Measurements from ENCODE around the gene CHMP1B. TPM values are rescaled to one million over a fixed set of nuclear protein-coding genes. Genes with fewer than 3 reads are reported as not detected.
"Not testable (repeated sequence)": the region's sequence is repeated elsewhere in the genome, so short reads cannot be mapped to it uniquely, and the experiment has no call there.

Gene CHMP1B
- total RNA-seq, 1 donor from 2014 or later = 26.8 TPM

DNA sequence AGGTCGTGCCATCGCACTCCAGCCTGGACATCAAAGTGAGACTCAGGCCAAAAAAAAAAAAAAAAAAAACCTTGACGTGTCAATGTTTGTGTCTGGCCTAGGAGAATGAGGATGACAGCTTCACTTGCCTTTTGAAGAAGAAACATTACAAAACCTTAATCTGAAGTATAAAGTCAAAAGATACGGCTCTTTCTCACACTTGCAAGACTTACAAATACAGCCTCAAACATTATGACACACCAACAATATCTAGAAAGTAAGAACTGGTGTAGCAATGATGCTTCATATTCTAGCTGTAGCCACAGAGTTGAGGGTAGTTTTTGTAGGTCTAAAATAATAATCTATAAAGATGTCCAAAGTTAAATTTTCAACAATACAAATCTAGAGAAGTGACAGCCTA, 31.4 kb downstream of the CHMP1B start:
- intact Hi-C loops (cut with micrococcal nuclease) = no loop called here
- no peaks in the 10 kb centered on the region for H3K9me3 Mint-ChIP-seq
- no peak overlapping the region for H3K4me3 Mint-ChIP-seq
- no peaks in the 10 kb centered on the region for H3K4me1 Mint-ChIP-seq (ENCODE audit: low read depth)
- H3K27ac Mint-ChIP-seq = no peak overlapping the region
- peaks cover 11% of the 10 kb centered on the region for H3K36me3 Mint-ChIP-seq (ENCODE audit: low read depth)
- no peak for DNase-seq (ENCODE audit: low spot score)
- no peaks in the 10 kb centered on the region for H3K27me3 Mint-ChIP-seq (ENCODE audit: insufficient read depth)

DNA sequence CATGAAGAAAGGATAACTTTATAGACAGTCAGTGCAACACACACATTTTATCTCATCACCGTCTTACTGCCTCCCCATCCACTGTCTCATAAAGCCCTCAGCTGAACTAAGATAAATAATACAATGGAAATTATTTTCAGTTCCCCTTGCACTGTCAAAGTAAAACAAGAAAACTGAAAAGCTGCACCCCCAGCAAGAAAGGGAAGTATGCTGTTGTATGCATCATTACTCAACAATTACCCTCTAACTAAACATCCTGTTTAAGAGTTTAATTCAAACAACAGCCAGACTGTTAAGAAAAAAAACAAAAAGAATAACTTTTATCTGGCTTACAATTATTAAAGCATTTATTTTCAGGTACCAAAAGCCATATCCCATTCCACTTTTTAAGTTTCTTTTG, 31.9 kb downstream of the CHMP1B start:
- Mint-ChIP-seq H3K27me3 (ENCODE audit: insufficient read depth) (no peaks in the 10 kb centered on the region), H3K4me3 (no peak overlapping the region), H3K36me3 (ENCODE audit: low read depth) (peaks cover 11% of the 10 kb centered on the region), H3K9me3 (no peaks in the 10 kb centered on the region), H3K27ac (no peak overlapping the region), H3K4me1 (ENCODE audit: low read depth) (no peaks in the 10 kb centered on the region)
- DNase-seq (ENCODE audit: low spot score) = no peak
- intact Hi-C loops (cut with micrococcal nuclease) = no loop called here

DNA sequence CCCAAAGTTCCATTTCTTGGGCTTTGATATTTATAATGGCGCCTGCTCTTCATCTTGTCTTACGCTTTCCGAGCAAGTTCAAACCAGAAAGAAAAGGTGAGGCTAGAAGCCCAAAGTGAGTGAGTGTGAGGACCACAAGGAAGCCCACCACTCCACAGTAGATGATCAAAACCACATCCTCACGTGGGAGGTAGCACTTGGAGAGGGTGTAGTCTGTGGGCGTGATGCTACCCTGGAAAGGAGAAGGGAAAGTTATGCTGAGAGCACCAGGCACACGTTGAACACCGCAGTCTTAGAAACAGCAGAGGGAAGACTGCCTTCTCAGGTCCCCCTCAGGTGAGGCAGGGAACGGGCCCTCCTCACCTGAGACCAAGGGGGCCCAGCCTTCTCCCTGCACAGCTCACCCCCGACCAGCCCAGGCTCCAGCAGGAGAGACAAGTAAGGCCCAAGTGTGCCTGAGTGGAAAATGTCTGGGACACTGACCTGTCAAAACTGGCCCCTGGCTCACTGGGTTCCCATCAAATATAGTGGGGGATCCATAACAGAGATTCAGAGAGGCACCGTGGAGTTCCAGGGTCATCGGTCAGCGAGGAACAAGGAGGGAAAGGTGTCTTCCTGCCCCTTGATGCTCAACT, 33.3 kb downstream of the CHMP1B start:
- no peaks in the 10 kb centered on the region for H3K4me1 Mint-ChIP-seq (ENCODE audit: low read depth)
- intact Hi-C loops (cut with micrococcal nuclease) = no loop called here
- no peak overlapping the region for H3K27ac Mint-ChIP-seq
- H3K4me3 Mint-ChIP-seq = no peak overlapping the region
- no peak for DNase-seq (ENCODE audit: low spot score)
- H3K27me3 Mint-ChIP-seq (ENCODE audit: insufficient read depth) = no peaks in the 10 kb centered on the region
- peaks cover 18% of the 10 kb centered on the region for H3K36me3 Mint-ChIP-seq (ENCODE audit: low read depth)
- H3K9me3 Mint-ChIP-seq = no peaks in the 10 kb centered on the region

DNA sequence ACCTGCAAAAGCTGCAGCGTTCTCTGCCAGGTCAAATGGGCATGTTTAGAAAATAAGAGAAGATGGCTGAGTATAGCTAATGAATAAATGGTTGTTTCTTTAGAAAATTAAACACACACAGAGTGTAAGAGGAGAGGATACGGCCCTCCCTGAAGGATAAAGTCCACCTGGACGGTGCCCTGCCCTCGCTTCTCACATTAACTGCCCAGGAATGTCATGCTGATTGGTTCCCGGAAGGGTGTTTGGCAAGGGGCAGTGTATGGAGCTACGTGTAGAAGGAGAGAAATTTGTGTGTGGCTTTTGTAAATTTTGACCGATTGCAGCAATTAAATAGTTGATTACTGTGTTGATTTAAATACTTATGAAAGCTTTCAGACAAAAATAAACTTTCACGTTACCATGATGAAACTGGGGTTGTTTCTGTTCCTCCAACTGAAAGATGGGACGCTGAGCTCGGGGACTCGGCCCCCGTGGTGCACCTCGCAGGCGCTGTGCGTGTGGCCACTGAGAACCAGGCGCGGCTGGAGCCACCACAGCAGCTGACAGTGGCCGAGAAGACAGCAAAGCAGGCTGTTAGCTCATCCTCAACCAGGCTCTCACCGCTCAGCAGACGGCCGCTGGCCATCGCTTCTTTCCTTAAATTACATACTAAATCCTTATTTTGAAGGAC, 34.2 kb downstream of the CHMP1B start:
- Mint-ChIP-seq H3K36me3 (ENCODE audit: low read depth) (peaks cover 21% of the 10 kb centered on the region), H3K27ac (no peak overlapping the region), H3K4me3 (no peak overlapping the region), H3K27me3 (ENCODE audit: insufficient read depth) (no peaks in the 10 kb centered on the region), H3K4me1 (ENCODE audit: low read depth) (no peaks in the 10 kb centered on the region), H3K9me3 (no peaks in the 10 kb centered on the region)
- DNase-seq (ENCODE audit: low spot score) = no peak
- intact Hi-C loops (cut with micrococcal nuclease) = no loop called here

DNA sequence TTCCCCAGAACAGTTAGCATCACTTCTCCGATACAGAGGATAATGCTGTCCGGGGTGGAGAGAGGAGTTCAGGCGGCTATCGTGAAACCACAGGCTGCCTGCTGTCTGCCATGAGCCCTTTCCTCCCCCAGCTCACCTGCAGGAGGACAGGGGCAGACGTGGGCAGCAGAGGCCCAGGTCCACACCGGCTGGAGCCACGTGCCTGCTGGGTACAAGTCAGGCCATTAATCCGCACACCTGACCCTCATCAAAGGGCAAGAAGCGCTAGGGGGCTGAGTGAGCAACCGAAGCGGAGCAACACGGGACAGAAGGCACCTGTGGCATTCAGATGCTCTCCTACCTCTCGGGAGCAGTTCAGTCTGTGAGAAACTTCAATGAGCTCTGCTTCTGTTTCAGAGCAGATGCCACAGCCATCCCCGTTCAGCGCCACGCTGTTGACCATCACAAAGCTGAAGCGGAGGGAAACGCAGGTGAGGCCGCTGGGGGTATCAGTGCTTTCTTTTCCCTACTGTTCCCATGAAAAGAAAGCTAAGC, 35.4 kb downstream of the CHMP1B start:
- Mint-ChIP-seq H3K4me1 (ENCODE audit: low read depth) (no peaks in the 10 kb centered on the region), H3K27me3 (ENCODE audit: insufficient read depth) (no peaks in the 10 kb centered on the region), H3K36me3 (ENCODE audit: low read depth) (peaks cover 27% of the 10 kb centered on the region), H3K9me3 (no peaks in the 10 kb centered on the region), H3K27ac (no peak overlapping the region), H3K4me3 (no peak overlapping the region)
- DNase-seq (ENCODE audit: low spot score) = no peak
- intact Hi-C loops (cut with micrococcal nuclease) = no loop called here

DNA sequence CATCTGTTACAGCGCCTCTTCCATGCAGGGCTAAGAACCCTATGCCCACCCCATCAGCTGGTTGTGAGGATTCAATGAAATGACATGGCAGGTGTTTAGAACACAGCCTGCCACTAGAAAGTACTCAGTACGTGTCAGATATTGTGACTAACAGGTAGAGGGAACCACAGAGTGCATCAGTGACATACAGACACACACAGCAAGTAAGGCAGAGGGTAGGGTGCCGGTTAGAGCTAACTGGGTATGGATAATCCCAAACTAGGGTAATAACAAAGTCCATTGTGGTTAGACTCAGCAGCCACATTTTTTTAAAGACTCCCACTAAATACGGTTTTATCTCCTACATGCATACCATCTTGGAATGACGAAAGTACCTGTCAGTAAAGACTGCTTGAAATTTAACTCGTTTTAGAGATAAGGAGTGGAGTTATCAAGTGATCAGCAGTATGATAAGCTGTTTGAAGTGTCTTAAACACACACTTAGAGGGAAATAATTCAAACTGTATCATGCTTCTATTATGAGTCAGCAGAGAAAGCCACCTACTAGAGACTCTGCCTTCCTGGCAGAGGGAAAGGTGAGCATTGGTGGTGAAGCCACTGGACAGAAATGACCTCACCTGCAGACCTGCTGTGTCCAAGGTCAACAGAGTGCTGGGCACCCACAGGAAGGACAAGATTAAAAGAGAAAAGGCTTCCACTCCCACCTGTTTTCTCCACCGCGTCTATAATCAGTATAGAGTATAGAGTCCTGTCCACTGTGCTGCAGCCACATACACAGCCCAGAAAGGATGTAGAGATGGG, 36.3 kb downstream of the CHMP1B start:
- intact Hi-C loops (cut with micrococcal nuclease) = no loop called here
- Mint-ChIP-seq H3K36me3 (ENCODE audit: low read depth) (peaks cover 28% of the 10 kb centered on the region), H3K27me3 (ENCODE audit: insufficient read depth) (no peaks in the 10 kb centered on the region), H3K27ac (no peak overlapping the region), H3K4me3 (no peak overlapping the region), H3K9me3 (no peaks in the 10 kb centered on the region), H3K4me1 (ENCODE audit: low read depth) (no peaks in the 10 kb centered on the region)
- DNase-seq (ENCODE audit: low spot score) = no peak

DNA sequence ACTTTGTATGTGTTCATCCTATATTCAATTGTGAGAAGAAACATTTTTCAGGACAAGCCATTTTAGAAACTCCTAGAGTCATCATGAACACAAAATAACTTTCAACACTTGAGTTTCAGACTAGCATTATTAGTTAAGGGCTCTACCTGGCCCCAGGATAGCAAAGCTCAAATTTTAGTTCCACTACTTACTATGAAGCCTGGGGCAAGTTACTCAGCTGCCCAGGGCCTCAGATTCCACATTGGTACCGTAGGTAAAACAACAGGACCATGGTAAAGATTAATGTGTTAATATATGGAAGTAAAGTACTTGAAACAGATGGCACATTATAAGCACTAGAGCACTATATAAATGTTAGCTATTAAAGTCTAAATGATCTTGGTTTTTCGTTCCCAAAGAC, 37.5 kb downstream of the CHMP1B start:
- H3K36me3 Mint-ChIP-seq (ENCODE audit: low read depth) = peaks cover 35% of the 10 kb centered on the region

DNA sequence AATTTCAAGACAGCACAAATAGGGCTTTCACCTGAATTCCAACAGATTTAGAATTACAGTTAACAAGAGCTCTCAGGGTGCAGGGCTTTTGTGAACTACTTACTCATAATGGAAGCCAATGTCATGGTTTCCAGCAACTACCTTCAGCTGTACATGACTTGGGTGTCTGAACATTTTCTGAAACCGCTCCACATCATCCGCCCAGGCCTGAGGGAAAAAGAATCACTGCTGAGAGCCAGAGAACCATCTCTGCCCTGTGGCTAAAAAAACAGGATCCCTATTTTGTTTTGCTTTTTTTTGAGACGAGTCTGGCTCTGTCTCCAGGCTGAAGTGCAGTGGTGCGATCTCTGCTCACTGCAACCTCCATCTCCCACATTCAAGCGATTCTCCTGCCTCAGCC, 38.1 kb downstream of the CHMP1B start:
- Mint-ChIP-seq H3K9me3 (no peaks in the 10 kb centered on the region), H3K36me3 (ENCODE audit: low read depth) (peaks cover 36% of the 10 kb centered on the region), H3K27me3 (ENCODE audit: insufficient read depth) (no peaks in the 10 kb centered on the region), H3K27ac (no peak overlapping the region), H3K4me1 (ENCODE audit: low read depth) (no peaks in the 10 kb centered on the region), H3K4me3 (no peak overlapping the region)
- intact Hi-C loops (cut with micrococcal nuclease) = no loop called here
- DNase-seq (ENCODE audit: low spot score) = no peak

More for the DNA sequence above, 37.5 kb downstream of the CHMP1B start:
- no peak overlapping the region for H3K27ac Mint-ChIP-seq
- H3K27me3 Mint-ChIP-seq (ENCODE audit: insufficient read depth) = no peaks in the 10 kb centered on the region
- intact Hi-C loops (cut with micrococcal nuclease) = no loop called here
- no peaks in the 10 kb centered on the region for H3K9me3 Mint-ChIP-seq
- no peaks in the 10 kb centered on the region for H3K4me1 Mint-ChIP-seq (ENCODE audit: low read depth)
- DNase-seq (ENCODE audit: low spot score) = no peak
- H3K4me3 Mint-ChIP-seq = no peak overlapping the region

DNA sequence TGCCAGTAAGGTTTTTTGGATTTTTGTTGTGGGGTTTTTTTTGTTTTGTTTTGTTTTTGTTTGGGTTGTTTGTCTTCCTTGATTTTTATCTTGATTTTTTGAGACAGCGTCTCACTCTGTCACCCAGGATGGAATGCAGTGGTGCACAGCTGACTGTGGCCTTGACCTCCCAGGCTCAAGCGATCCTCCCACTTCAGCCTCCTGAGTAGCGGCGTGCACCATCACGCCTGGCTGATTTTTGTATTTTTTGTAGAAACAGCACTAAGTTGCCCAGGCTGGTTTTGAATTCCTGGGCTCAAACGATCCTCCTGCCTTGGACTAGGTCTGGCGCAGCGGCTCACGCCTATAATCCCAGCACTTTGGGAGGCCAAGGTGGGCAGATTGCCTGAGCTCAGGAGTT, 40.5 kb downstream of the CHMP1B start:
- intact Hi-C loops (cut with micrococcal nuclease) = no loop called here
- Mint-ChIP-seq H3K27ac (no peak overlapping the region), H3K9me3 (no peaks in the 10 kb centered on the region), H3K27me3 (ENCODE audit: insufficient read depth) (no peaks in the 10 kb centered on the region), H3K4me3 (no peak overlapping the region), H3K36me3 (ENCODE audit: low read depth) (peaks cover 37% of the 10 kb centered on the region), H3K4me1 (ENCODE audit: low read depth) (no peaks in the 10 kb centered on the region)
- DNase-seq (ENCODE audit: low spot score) = no peak

DNA sequence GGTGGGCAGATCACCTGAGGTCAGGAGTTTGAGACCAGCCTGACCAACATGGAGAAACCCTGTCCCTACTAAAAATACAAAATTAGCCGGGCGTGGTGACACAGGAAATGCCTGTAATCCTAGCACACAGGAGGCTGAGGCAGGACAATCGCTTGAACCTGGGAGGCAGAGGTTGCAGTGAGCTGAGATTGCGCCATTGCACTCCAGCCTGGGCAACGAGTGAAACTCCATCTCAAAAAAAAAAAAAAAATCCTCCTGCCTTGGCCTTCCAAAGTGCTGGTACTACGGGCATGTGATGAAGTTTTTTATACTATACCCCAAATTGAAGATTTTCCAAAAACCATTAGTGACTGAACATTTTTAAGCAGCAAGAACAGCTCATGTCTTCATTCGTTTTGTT, 41.2 kb downstream of the CHMP1B start:
- H3K36me3 Mint-ChIP-seq (ENCODE audit: low read depth) = peaks cover 38% of the 10 kb centered on the region
- intact Hi-C loops (cut with micrococcal nuclease); DNase-seq (ENCODE audit: low spot score); H3K27ac Mint-ChIP-seq; H3K4me3 Mint-ChIP-seq; H3K9me3 Mint-ChIP-seq; H3K27me3 Mint-ChIP-seq (ENCODE audit: insufficient read depth); H3K4me1 Mint-ChIP-seq (ENCODE audit: low read depth): not testable (repeated sequence)

DNA sequence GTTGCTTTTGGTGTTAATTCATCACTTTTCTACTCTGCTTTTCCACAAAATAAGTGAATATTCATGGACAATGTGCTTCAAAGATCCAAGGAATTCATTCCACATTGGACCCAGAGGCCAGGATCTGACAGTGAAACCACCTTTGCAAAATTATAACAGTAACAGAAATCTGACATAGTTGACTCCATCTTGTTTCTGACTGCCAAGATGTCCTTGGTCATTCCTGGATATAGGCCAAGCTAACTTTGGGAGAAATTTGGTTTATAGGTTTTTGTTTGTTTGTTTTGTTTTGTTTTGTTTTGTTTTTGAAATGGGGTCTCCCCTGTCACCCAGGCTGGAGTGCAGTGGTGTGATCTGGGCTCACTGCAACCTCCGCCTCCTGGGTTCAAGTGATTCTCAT, 46.6 kb downstream of the CHMP1B start:
- Mint-ChIP-seq H3K4me1 (ENCODE audit: low read depth) (no peaks in the 10 kb centered on the region), H3K4me3 (no peak overlapping the region), H3K9me3 (no peaks in the 10 kb centered on the region), H3K27me3 (ENCODE audit: insufficient read depth) (no peaks in the 10 kb centered on the region), H3K36me3 (ENCODE audit: low read depth) (peaks cover 43% of the 10 kb centered on the region), H3K27ac (no peak overlapping the region)
- intact Hi-C loops (cut with micrococcal nuclease) = no loop called here
- DNase-seq (ENCODE audit: low spot score) = no peak

DNA sequence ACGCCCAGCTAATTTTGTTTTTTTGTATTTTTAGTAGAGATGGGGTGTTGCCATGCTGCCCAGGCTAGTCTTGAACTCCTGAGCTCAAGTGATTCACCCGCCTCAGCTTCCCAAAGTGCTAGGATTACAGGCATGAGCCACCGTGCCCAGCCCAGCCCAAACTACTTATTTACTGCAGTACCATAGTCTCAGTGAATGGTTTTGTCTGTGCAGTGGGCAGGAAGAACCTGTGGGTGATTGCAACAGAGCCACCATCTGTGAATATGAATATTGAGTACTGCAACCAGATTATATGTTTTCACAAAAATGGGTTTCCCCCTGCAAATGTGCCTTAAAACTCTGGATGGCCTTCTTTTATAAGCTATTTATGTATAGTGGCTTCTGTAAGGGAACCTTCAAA, 47.9 kb downstream of the CHMP1B start:
- Mint-ChIP-seq H3K36me3 (ENCODE audit: low read depth) (peaks cover 38% of the 10 kb centered on the region), H3K4me1 (ENCODE audit: low read depth) (peaks cover 4% of the 10 kb centered on the region), H3K4me3 (no peak overlapping the region), H3K27ac (no peak overlapping the region), H3K9me3 (no peaks in the 10 kb centered on the region), H3K27me3 (ENCODE audit: insufficient read depth) (no peaks in the 10 kb centered on the region)
- intact Hi-C loops (cut with micrococcal nuclease) = no loop called here
- no peak for DNase-seq (ENCODE audit: low spot score)

DNA sequence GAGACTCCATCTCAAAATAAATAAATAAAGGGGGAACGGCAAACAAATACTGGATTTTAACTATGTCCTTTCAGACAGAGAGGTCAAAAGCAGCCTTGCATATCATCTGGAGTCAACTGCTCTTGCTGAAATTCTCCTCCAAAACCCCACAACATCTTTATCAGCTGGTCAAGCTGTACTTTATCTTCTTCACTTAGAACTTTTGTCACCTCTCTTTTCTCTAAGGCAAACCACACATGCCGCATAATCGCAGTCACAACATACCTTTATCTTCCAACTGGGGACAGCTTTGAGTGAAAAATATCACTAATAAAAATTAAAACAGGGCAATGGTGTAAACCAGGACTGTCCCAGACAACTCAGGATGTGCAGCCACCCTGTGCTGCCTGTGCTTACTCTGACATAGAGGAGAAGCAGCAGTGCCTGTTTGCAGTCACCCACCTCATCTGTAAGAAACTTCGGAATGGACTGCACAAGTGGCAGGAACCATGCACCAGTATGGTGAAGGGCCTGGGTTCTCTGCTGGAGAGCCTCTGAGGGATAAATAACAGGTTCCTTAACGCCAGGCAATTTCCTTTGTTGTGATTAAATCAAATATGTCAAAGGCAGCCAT, 50.7 kb downstream of the CHMP1B start:
- Mint-ChIP-seq H3K27ac (no peak overlapping the region), H3K27me3 (ENCODE audit: insufficient read depth) (no peaks in the 10 kb centered on the region), H3K9me3 (no peaks in the 10 kb centered on the region), H3K4me1 (ENCODE audit: low read depth) (peaks cover 12% of the 10 kb centered on the region), H3K4me3 (no peak overlapping the region), H3K36me3 (ENCODE audit: low read depth) (peaks cover 30% of the 10 kb centered on the region)
- intact Hi-C loops (cut with micrococcal nuclease) = no loop called here
- no peak for DNase-seq (ENCODE audit: low spot score)
